K562 (cell line): ENCODE data around the gene LETM1.

Experiments
- CBX5 ChIP-seq: IDR thresholded peaks from 2 replicates; pipeline ENCODE4 v1.6.1; 2014; ENCODE audit warnings: low read depth, borderline replicate concordance
- KAT7 ChIP-seq: sonication (generic); formaldehyde crosslinking; IDR thresholded peaks from 2 replicates; pipeline ENCODE4 v1.8.0; 2022; ENCODE audit warnings: missing genetic modification reagents, mild to moderate bottlenecking, borderline replicate concordance
- MAZ ChIP-seq, 2 experiments: fragments of 450-650 bp in 1 of 2; sonication (generic) in 1 of 2; formaldehyde crosslinking; IDR thresholded peaks in 1 of 2; conservative IDR thresholded peaks in 1 of 2; 2 replicates each; pipeline versions ENCODE4 v1.4.0 to v1.5.0; 2020; ENCODE audit warnings: mild to moderate bottlenecking in 1 of 2, missing genetic modification reagents in 1 of 2
- TF ChIP-seq, protein P1 (sequence below), 2 experiments: IDR thresholded peaks; 2 replicates each; pipeline ENCODE4 v1.6.1; 2012; ENCODE audit warnings: improper control_type of control experiment in 2 of 2, low read depth in 2 of 2, low read length in 2 of 2, borderline replicate concordance in 1 of 2

- TF ChIP-seq CBX5 = no peak
- TF ChIP-seq, protein P1, sequence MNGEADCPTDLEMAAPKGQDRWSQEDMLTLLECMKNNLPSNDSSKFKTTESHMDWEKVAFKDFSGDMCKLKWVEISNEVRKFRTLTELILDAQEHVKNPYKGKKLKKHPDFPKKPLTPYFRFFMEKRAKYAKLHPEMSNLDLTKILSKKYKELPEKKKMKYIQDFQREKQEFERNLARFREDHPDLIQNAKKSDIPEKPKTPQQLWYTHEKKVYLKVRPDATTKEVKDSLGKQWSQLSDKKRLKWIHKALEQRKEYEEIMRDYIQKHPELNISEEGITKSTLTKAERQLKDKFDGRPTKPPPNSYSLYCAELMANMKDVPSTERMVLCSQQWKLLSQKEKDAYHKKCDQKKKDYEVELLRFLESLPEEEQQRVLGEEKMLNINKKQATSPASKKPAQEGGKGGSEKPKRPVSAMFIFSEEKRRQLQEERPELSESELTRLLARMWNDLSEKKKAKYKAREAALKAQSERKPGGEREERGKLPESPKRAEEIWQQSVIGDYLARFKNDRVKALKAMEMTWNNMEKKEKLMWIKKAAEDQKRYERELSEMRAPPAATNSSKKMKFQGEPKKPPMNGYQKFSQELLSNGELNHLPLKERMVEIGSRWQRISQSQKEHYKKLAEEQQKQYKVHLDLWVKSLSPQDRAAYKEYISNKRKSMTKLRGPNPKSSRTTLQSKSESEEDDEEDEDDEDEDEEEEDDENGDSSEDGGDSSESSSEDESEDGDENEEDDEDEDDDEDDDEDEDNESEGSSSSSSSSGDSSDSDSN (IDR thresholded peaks at IDR 0.05; ENCODE audit: borderline replicate concordance in 1 of 2, low read depth in 2 of 2, low read length in 2 of 2) = no peak
- TF ChIP-seq MAZ (CRISPR knock-in tag; conservative IDR thresholded peaks at IDR 0.05 in 1 of 2, IDR thresholded peaks at IDR 0.05 in 1 of 2) = no peak
- TF ChIP-seq KAT7 (CRISPR knock-in tag) = no peak
These were observed 60.4 kb downstream of the LETM1 start for GRCh38 chr4:1795299-1796195.
